ENCODE results near the gene ADGRG7. TPM values are rescaled to one million over a fixed set of nuclear protein-coding genes. Genes with fewer than 3 reads are reported as not detected.

The ADGRG7 gene
- total and polyA plus RNA-seq, 2 donors (not counting 1 experiment from before 2014, with no cell fraction given), result not detected

DNA sequence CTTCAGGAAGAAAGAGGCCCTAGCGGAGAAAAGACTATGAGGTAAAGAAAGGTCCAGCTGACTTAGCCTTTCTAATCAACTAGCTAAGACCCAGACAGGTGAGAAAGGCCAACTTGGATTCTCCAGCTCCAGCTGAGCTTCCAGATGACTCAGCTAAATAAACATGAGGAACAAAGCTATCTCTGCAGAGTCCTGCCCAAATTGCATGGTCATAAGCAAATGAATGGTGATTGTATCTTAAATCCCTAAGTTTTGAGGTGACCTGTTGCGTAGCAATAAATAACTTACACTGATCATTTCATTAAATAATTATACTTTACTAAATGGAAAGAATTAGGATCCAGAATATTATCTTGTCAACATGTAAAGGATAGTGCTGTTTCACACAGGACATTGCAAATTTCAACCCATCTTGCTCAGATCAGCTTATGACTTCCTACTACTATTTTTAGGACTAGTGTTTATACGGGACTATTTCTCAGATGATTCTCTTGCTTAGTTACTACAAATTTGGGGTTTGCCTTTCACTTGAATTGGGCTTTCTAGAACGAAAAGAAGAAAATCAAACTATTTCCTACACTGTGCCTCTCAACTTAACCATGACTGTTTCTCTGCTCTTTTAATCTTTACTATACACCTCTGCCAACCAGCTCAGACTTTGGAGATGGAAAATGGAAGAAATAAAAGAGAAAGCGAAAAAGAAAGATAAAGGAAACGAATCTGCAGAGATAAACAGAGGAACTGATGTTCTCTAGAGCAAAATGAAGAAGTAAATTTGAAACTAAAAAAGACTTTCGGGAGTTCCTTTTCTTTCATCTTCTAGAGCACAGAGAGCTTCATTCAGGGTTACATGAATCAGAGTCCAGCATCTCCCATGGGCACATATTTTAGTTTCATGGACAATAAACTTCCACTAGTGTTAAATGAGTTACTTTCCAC is 6.6 kb upstream of the ADGRG7 start:
- H2AFZ ChIP-seq (ENCODE audit: low read length), result peak overlapping the region; percentile 6
- H3K27ac ChIP-seq (ENCODE audit: insufficient read depth, low read length), result no peak overlapping the region
- peak overlapping the region in 1 of 4 experiments; percentile 25 for H3K4me3 ChIP-seq (replicated peaks in 1 of 4; ENCODE audit: control extremely low read depth in 1 of 4, insufficient read depth in 1 of 4, low read depth in 3 of 4, low read length in 4 of 4)
- no peaks in the 10 kb centered on the region for H3K9me3 ChIP-seq (ENCODE audit: control insufficient read depth, insufficient read depth, low read depth, low read length)
- H3K36me3 ChIP-seq (ENCODE audit: control insufficient read depth, insufficient read depth, low read length), result no peaks in the 10 kb centered on the region
- H4K20me1 ChIP-seq (ENCODE audit: control insufficient read depth, extremely low read depth, insufficient read depth, low read length), result no peaks in the 10 kb centered on the region
- peak; percentile 18 to 39 for DNase-seq (ENCODE audit: low read depth in 2 of 2)
- H3K79me2 ChIP-seq (ENCODE audit: control insufficient read depth, insufficient read depth, low read length), result no peaks in the 10 kb centered on the region
- TF ChIP-seq, protein P1, sequence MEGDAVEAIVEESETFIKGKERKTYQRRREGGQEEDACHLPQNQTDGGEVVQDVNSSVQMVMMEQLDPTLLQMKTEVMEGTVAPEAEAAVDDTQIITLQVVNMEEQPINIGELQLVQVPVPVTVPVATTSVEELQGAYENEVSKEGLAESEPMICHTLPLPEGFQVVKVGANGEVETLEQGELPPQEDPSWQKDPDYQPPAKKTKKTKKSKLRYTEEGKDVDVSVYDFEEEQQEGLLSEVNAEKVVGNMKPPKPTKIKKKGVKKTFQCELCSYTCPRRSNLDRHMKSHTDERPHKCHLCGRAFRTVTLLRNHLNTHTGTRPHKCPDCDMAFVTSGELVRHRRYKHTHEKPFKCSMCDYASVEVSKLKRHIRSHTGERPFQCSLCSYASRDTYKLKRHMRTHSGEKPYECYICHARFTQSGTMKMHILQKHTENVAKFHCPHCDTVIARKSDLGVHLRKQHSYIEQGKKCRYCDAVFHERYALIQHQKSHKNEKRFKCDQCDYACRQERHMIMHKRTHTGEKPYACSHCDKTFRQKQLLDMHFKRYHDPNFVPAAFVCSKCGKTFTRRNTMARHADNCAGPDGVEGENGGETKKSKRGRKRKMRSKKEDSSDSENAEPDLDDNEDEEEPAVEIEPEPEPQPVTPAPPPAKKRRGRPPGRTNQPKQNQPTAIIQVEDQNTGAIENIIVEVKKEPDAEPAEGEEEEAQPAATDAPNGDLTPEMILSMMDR (conservative IDR thresholded peaks at IDR 0.05 in 1 of 2, IDR thresholded peaks at IDR 0.05 in 1 of 2; ENCODE audit: low read depth in 1 of 2, low read length in 2 of 2), result no peak
- no peak for TF ChIP-seq EZH2 (IDR thresholded peaks at IDR 0.05; ENCODE audit: low read length, missing control alignments)
- H3K4me1 ChIP-seq (ENCODE audit: control insufficient read depth, extremely low read depth, insufficient read depth, low read length), result no peaks in the 10 kb centered on the region
- H3K27me3 ChIP-seq (ENCODE audit: control insufficient read depth, insufficient read depth, low read length), result no peaks in the 10 kb centered on the region
- H3K4me2 ChIP-seq (ENCODE audit: extremely low read depth, insufficient read depth, low read length), result peak overlapping the region; percentile 34
- H3K9ac ChIP-seq (ENCODE audit: insufficient read depth, low read length), result no peak overlapping the region

DNA sequence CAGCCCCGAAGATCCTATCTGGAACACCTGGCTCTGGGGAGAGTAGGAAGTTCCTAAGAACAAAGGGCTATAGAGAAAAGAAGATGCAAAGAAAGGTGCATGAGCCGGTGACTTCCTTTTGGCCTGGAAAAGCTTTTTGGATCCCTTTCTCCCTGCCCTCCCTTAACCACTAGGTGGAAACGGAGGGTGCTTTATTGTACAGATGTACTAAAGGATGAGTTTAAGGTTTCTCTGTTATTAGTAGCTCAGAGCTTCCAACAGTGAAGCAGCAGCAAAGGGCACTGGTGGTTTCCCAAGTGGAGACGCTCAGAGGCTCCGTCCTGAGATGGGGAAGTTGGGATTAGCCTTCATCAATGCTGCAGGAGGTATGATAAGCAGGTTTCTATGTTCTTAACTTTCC is 5.9 kb upstream of the ADGRG7 start:
- Histone ChIP-seq H3K9me3 (ENCODE audit: control insufficient read depth, insufficient read depth, low read depth, low read length) (no peaks in the 10 kb centered on the region), H3K27me3 (ENCODE audit: control insufficient read depth, insufficient read depth, low read length) (no peaks in the 10 kb centered on the region), H4K20me1 (ENCODE audit: control insufficient read depth, extremely low read depth, insufficient read depth, low read length) (no peaks in the 10 kb centered on the region), H3K4me1 (ENCODE audit: control insufficient read depth, extremely low read depth, insufficient read depth, low read length) (no peaks in the 10 kb centered on the region), H3K27ac (ENCODE audit: insufficient read depth, low read length) (no peak overlapping the region), H3K79me2 (ENCODE audit: control insufficient read depth, insufficient read depth, low read length) (no peaks in the 10 kb centered on the region), H3K4me2 (ENCODE audit: extremely low read depth, insufficient read depth, low read length) (peak overlapping the region; percentile 34), H3K4me3 (replicated peaks in 1 of 4; ENCODE audit: control extremely low read depth in 1 of 4, insufficient read depth in 1 of 4, low read depth in 3 of 4, low read length in 4 of 4) (no peak overlapping the region), H3K9ac (ENCODE audit: insufficient read depth, low read length) (no peak overlapping the region), H3K36me3 (ENCODE audit: control insufficient read depth, insufficient read depth, low read length) (no peaks in the 10 kb centered on the region), H2AFZ (ENCODE audit: low read length) (peak overlapping the region; percentile 53)
- peak; percentile 10 to 24 for DNase-seq (ENCODE audit: low read depth in 2 of 2)
- TF ChIP-seq, protein P1 (conservative IDR thresholded peaks at IDR 0.05 in 1 of 2, IDR thresholded peaks at IDR 0.05 in 1 of 2; ENCODE audit: low read depth in 1 of 2, low read length in 2 of 2), result peak; percentile 60 to 61
- TF ChIP-seq EZH2 (IDR thresholded peaks at IDR 0.05; ENCODE audit: low read length, missing control alignments), result no peak

- Histone ChIP-seq H2AFZ (ENCODE audit: low read length) (no peak overlapping the region), H3K9ac (ENCODE audit: insufficient read depth, low read length) (no peak overlapping the region), H3K9me3 (ENCODE audit: control insufficient read depth, insufficient read depth, low read depth, low read length) (no peaks in the 10 kb centered on the region), H3K27ac (ENCODE audit: insufficient read depth, low read length) (no peak overlapping the region), H4K20me1 (ENCODE audit: control insufficient read depth, extremely low read depth, insufficient read depth, low read length) (no peaks in the 10 kb centered on the region), H3K36me3 (ENCODE audit: control insufficient read depth, insufficient read depth, low read length) (no peaks in the 10 kb centered on the region), H3K4me3 (replicated peaks in 1 of 4; ENCODE audit: control extremely low read depth in 1 of 4, insufficient read depth in 1 of 4, low read depth in 3 of 4, low read length in 4 of 4) (no peak overlapping the region), H3K4me2 (ENCODE audit: extremely low read depth, insufficient read depth, low read length) (no peak overlapping the region), H3K4me1 (ENCODE audit: control insufficient read depth, extremely low read depth, insufficient read depth, low read length) (no peaks in the 10 kb centered on the region), H3K79me2 (ENCODE audit: control insufficient read depth, insufficient read depth, low read length) (no peaks in the 10 kb centered on the region), H3K27me3 (ENCODE audit: control insufficient read depth, insufficient read depth, low read length) (peaks cover 7% of the 10 kb centered on the region)
- TF ChIP-seq EZH2 (IDR thresholded peaks at IDR 0.05; ENCODE audit: low read length, missing control alignments), result no peak
- TF ChIP-seq, protein P1 (conservative IDR thresholded peaks at IDR 0.05 in 1 of 2, IDR thresholded peaks at IDR 0.05 in 1 of 2; ENCODE audit: low read depth in 1 of 2, low read length in 2 of 2), result no peak
- no peak for DNase-seq (ENCODE audit: low read depth in 2 of 2)
Measured at GRCh38 chr3:100605358-100605757, 4.0 kb upstream of the ADGRG7 start.

Data from fibroblast of lung (primary cell).